ENCODE data around the gene ZKSCAN3. TPM values are rescaled to one million over a fixed set of nuclear protein-coding genes. Genes with fewer than 3 reads are reported as not detected.

The ZKSCAN3 gene
- total and polyA plus RNA-seq, 2 of the 4 experiments (the other 2 are of a cell fraction) = 3.7 to 4.8 TPM

- Histone ChIP-seq H3K27ac (ENCODE audit: insufficient read depth, low read length) (no peak overlapping the region), H3K18ac (ENCODE audit: low read depth, low read length) (no peak overlapping the region), H2AK9ac (replicated peaks; ENCODE audit: low read depth, low read length, poor library complexity) (no peak overlapping the region), H3K27me3 (ENCODE audit: control insufficient read depth, insufficient read depth, low read length) (no peaks in the 10 kb centered on the region), H3K9me3 (ENCODE audit: control insufficient read depth, insufficient read depth, low read length) (no peaks in the 10 kb centered on the region), H4K20me1 (ENCODE audit: insufficient read depth, low read length) (no peaks in the 10 kb centered on the region), H4K8ac (ENCODE audit: low read depth in 2 of 2, low read length in 2 of 2) (no peak overlapping the region), H3K56ac (ENCODE audit: extremely low read depth, insufficient read depth, low read length) (no peak overlapping the region), H3K9ac (ENCODE audit: low read depth, low read length) (no peak overlapping the region), H2BK20ac (ENCODE audit: low read depth, low read length) (no peak overlapping the region), H3K4ac (ENCODE audit: low read depth, low read length) (no peak overlapping the region), H2AK5ac (ENCODE audit: low read depth, low read length) (no peak overlapping the region), H3K14ac (replicated peaks; ENCODE audit: low read depth, low read length) (no peak overlapping the region), H4K91ac (ENCODE audit: insufficient read depth, low read depth, low read length) (no peak overlapping the region), H2AFZ (replicated peaks; ENCODE audit: low read length, poor library complexity) (no peak overlapping the region), H3K9me1 (ENCODE audit: insufficient read depth, low read length) (peaks cover 13% of the 10 kb centered on the region; the same call in 1 of the 2 replicates), H3K4me2 (ENCODE audit: low read depth, low read length) (no peak overlapping the region), H3K23ac (ENCODE audit: low read depth, low read length) (no peak overlapping the region), H2BK15ac (ENCODE audit: low read depth, low read length) (no peak overlapping the region), H3K4me3 (ENCODE audit: insufficient read depth, low read depth, low read length) (no peak overlapping the region), H3K36me3 (ENCODE audit: control insufficient read depth, insufficient read depth, low read length) (no peaks in the 10 kb centered on the region), H3K4me1 (ENCODE audit: control insufficient read depth, insufficient read depth, low read length) (peaks cover 17% of the 10 kb centered on the region), H4K5ac (ENCODE audit: low read depth, low read length) (no peak overlapping the region), H2BK5ac (ENCODE audit: low read depth, low read length, poor library complexity, severe bottlenecking) (no peak overlapping the region), H3K79me1 (ENCODE audit: low read depth in 1 of 2, low read length in 2 of 2) (peaks cover 30 to 61% of the 10 kb centered on the region in 2 experiments), H2BK120ac (ENCODE audit: low read depth, low read length) (no peak overlapping the region)
- POLR2A ChIA-PET (ENCODE audit: unreplicated experiment) = no interaction called here
- no CpG with 5 or more reads among the region's 3 CpGs for WGBS, 2 experiments (ENCODE audit: extremely low coverage in 2 of 2, insufficient read length in 1 of 2)
- DNase-seq (no peak), ATAC-seq (ENCODE audit: low read depth) (no peak)
- CTCF ChIA-PET = interaction anchor here (0.7 kb wide), 1 partner anchor 600 kb away, joined by 6 read pairs; no protein-coding TSS in a partner anchor
- BruUV-seq (replicated peaks) = no TSS peak
- in situ Hi-C loops (cut with MboI; ENCODE audit: low sequenced_read_pairs) = no loop called here
- intact Hi-C loops (cut with micrococcal nuclease) = no loop called here
- dilution Hi-C loops (cut with HindIII; ENCODE audit: low sequenced_read_pairs, unreplicated experiment) = no loop called here
- TF ChIP-seq USF2 (IDR thresholded peaks at IDR 0.05; ENCODE audit: low read depth, low read length) (no peak), CEBPB (IDR thresholded peaks at IDR 0.05; ENCODE audit: low read depth, low read length) (no peak), RFX5 (IDR thresholded peaks at IDR 0.05; ENCODE audit: low read depth, low read length) (no peak), FOS (IDR thresholded peaks at IDR 0.05; ENCODE audit: low read depth, low read length) (no peak), RAD21 (IDR thresholded peaks at IDR 0.05; ENCODE audit: low read length) (no peak), CHD1 (IDR thresholded peaks at IDR 0.05; ENCODE audit: low read depth, low read length) (no peak), MXI1 (IDR thresholded peaks at IDR 0.05; ENCODE audit: borderline replicate concordance, low read depth, low read length) (no peak), MAZ (IDR thresholded peaks at IDR 0.05; ENCODE audit: borderline replicate concordance, low read depth, low read length) (no peak)
- TF ChIP-seq, protein P1, sequence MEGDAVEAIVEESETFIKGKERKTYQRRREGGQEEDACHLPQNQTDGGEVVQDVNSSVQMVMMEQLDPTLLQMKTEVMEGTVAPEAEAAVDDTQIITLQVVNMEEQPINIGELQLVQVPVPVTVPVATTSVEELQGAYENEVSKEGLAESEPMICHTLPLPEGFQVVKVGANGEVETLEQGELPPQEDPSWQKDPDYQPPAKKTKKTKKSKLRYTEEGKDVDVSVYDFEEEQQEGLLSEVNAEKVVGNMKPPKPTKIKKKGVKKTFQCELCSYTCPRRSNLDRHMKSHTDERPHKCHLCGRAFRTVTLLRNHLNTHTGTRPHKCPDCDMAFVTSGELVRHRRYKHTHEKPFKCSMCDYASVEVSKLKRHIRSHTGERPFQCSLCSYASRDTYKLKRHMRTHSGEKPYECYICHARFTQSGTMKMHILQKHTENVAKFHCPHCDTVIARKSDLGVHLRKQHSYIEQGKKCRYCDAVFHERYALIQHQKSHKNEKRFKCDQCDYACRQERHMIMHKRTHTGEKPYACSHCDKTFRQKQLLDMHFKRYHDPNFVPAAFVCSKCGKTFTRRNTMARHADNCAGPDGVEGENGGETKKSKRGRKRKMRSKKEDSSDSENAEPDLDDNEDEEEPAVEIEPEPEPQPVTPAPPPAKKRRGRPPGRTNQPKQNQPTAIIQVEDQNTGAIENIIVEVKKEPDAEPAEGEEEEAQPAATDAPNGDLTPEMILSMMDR (conservative IDR thresholded peaks at IDR 0.05; ENCODE audit: low read depth, low read length) = no peak
These were observed 3.6 kb downstream of the ZKSCAN3 start for GRCh38 chr6:28353356-28353755.
